ENCODE data around the gene TRDN. TPM values are rescaled to one million over a fixed set of nuclear protein-coding genes. Genes with fewer than 3 reads are reported as not detected.

Gene TRDN
- total RNA-seq, 1 donor from 2014 or later: not detected

DNA sequence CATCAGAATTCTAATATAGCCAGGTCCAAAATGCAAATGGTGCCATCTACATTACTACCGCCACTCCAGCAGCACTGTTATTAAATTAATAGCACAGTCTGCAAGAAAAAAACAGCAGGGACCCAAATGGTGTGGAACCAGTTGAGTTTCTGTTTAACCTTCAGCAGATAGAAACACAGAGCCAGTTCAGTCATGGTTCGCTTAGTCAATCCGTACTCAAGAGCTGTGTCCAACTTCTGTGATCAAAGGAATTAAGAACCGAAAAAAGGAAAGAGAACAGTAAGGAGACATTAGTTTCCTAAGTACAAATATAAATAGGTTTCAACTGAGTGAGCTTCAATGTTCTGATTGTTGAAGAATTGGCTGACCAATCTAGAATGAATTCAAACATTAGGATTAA is 107.7 kb downstream of the TRDN start:
- intact Hi-C loops (cut with DNase I): no loop called here
- TF ChIP-seq, protein P1, sequence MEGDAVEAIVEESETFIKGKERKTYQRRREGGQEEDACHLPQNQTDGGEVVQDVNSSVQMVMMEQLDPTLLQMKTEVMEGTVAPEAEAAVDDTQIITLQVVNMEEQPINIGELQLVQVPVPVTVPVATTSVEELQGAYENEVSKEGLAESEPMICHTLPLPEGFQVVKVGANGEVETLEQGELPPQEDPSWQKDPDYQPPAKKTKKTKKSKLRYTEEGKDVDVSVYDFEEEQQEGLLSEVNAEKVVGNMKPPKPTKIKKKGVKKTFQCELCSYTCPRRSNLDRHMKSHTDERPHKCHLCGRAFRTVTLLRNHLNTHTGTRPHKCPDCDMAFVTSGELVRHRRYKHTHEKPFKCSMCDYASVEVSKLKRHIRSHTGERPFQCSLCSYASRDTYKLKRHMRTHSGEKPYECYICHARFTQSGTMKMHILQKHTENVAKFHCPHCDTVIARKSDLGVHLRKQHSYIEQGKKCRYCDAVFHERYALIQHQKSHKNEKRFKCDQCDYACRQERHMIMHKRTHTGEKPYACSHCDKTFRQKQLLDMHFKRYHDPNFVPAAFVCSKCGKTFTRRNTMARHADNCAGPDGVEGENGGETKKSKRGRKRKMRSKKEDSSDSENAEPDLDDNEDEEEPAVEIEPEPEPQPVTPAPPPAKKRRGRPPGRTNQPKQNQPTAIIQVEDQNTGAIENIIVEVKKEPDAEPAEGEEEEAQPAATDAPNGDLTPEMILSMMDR (IDR thresholded peaks at IDR 0.05): no peak
- Histone ChIP-seq H3K4me3 (peak overlapping the region in 1 of 2 donors; percentile 16), H3K36me3 (no peaks in the 10 kb centered on the region), H3K27me3 (no peaks in the 10 kb centered on the region), H3K9me3 (no peaks in the 10 kb centered on the region), H3K4me1 (no peaks in the 10 kb centered on the region), H3K27ac (no peak overlapping the region)
- DNase-seq (ENCODE audit: low spot score in 2 of 2): no peak

DNA sequence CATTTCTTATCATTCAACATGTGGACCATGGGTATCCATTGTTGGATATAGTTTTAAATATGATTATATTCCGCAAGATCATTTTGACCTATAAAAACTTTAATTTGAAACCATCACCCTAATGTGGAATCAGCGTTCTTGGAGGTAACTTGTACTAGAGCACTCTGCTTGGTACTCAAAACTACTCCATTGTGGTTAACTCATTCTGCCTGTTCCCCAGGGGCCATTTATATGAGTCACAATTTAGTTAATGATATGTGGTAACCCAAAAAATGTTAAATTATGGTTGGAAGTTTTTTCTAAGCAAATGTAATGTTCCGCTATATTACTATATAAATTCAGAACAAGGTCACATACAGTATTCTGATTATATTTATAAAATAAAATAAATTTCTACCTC is 109.3 kb downstream of the TRDN start:
- no peak overlapping the region for H3K4me3 ChIP-seq
- no peaks in the 10 kb centered on the region for H3K4me1 ChIP-seq
- intact Hi-C loops (cut with DNase I): no loop called here
- DNase-seq (ENCODE audit: low spot score in 2 of 2): no peak
- no peaks in the 10 kb centered on the region for H3K27me3 ChIP-seq
- H3K9me3 ChIP-seq: no peaks in the 10 kb centered on the region
- TF ChIP-seq, protein P1 (IDR thresholded peaks at IDR 0.05): no peak
- no peaks in the 10 kb centered on the region for H3K36me3 ChIP-seq
- no peak overlapping the region for H3K27ac ChIP-seq

DNA sequence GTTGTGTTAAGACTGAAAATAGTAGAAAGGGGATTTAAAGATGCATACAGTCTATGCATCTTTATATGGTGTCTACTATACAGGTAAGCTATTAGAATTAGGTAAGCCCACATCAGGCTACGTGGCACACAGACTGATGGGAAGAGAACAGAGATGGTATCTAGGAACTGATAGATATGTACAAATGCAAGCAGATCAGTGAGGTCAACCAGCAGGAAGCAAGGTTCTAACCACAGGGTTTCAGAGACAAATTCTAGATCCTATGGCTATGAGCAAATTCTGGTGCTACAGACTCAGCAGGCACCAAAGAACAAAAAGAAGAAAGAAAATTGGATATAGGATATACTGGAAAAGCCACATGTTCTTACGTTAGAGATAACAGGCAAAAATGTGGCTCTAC is 110.6 kb downstream of the TRDN start:
- H3K27ac ChIP-seq: no peak overlapping the region

DNA sequence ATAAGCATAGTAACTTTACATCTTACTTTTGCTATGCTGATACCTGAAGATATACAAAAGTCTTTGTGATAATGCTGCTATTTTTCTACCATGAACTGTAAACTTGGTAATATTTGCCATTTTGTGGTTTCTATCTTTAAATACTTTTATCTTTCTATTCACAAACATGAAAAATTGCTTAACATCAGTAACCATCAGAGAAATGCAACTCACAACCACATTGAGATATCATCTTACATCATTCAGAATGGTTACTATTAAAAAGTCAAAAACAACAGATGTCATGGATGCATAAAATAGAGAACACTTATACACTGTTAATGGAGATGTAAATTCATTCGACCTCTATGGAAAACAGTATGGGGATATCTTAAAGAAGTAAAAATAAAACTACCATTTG is 112.0 kb downstream of the TRDN start:
- no peak overlapping the region for H3K27ac ChIP-seq
- H3K4me3 ChIP-seq: no peak overlapping the region
- H3K27me3 ChIP-seq: no peaks in the 10 kb centered on the region
- H3K9me3 ChIP-seq: no peaks in the 10 kb centered on the region
- no peaks in the 10 kb centered on the region for H3K4me1 ChIP-seq
- TF ChIP-seq, protein P1 (IDR thresholded peaks at IDR 0.05): no peak
- no peaks in the 10 kb centered on the region for H3K36me3 ChIP-seq
- DNase-seq (ENCODE audit: low spot score in 2 of 2): no peak
- intact Hi-C loops (cut with DNase I): no loop called here

More for the DNA sequence above, 110.6 kb downstream of the TRDN start:
- Histone ChIP-seq H3K27me3 (no peaks in the 10 kb centered on the region), H3K4me1 (no peaks in the 10 kb centered on the region), H3K36me3 (no peaks in the 10 kb centered on the region), H3K4me3 (no peak overlapping the region), H3K9me3 (no peaks in the 10 kb centered on the region)
- TF ChIP-seq, protein P1 (IDR thresholded peaks at IDR 0.05): no peak
- DNase-seq (ENCODE audit: low spot score in 2 of 2): no peak
- intact Hi-C loops (cut with DNase I): no loop called here

DNA sequence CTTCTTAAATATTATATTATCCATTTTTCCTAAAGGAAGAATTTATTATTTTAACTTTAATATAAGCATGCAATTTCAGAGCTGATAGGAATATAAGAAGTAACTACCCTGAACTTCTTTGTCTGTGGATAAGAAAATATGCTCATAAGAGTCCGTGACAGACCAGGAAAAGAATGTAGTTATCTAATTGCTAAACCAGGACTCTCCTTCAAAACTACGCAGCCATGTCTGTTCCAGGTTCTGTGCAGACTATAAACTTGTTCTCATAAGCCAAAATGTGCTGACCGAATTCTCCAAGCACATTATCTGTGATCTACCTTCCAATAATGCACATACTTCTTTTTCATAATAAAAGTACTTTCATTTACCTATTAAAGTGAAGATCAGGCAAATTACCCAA is 116.5 kb downstream of the TRDN start:
- Histone ChIP-seq H3K9me3 (no peaks in the 10 kb centered on the region), H3K4me3 (no peak overlapping the region), H3K27me3 (no peaks in the 10 kb centered on the region), H3K4me1 (peaks cover 0 to 5% of the 10 kb centered on the region in 2 donors), H3K36me3 (no peaks in the 10 kb centered on the region), H3K27ac (no peak overlapping the region)
- intact Hi-C loops (cut with DNase I): no loop called here
- TF ChIP-seq, protein P1 (IDR thresholded peaks at IDR 0.05): no peak
- DNase-seq (ENCODE audit: low spot score in 2 of 2): no peak

DNA sequence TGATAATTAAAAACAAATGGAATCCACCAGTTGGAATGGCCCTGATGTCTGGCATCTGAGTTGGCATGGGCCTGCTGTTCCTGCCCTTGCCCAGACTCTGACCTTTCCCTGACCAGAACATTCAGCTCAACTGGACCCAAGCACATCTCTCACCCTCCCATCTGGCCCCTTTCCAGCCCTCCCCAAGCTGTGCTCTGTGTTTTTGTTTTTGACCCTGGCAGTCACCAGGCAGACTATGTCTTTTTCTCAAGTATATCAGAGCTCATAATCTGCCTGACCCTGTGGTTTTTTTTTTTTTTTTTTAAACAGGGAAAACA is 117.6 kb downstream of the TRDN start:
- intact Hi-C loops (cut with DNase I): no loop called here
- Histone ChIP-seq H3K4me1 (peaks cover 0 to 5% of the 10 kb centered on the region in 2 donors), H3K36me3 (no peaks in the 10 kb centered on the region), H3K27ac (peak overlapping the region; percentile 33 to 48), H3K9me3 (no peaks in the 10 kb centered on the region), H3K4me3 (no peak overlapping the region), H3K27me3 (no peaks in the 10 kb centered on the region)
- TF ChIP-seq, protein P1 (IDR thresholded peaks at IDR 0.05): no peak
- no peak for DNase-seq (ENCODE audit: low spot score in 2 of 2)

Data from ascending aorta (tissue), 2 donors.